Stimulated activated CD4-positive, alpha-beta T cell treated with anti-CD3 and anti-CD28 coated beads, Interleukin-1b, Interleukin-23, amount 100 ng/mL, for 1 hour (primary cell): ENCODE results near the gene PROK1.
"Not testable (repeated sequence)": the region's sequence is repeated elsewhere in the genome, so short reads cannot be mapped to it uniquely, and the experiment has no call there.

Experiments
- DNase-seq, 2 donors: peaks; one replicate each; pipeline ENCODE4 v3.0.0-alpha.2; 2020; ENCODE audit warnings: low read depth in 2 of 2

Gene PROK1, protein sequence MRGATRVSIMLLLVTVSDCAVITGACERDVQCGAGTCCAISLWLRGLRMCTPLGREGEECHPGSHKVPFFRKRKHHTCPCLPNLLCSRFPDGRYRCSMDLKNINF

GRCh38 chr1:110450929-110451328, at the start of gene PROK1:
TSS of gene PROK1 (plus strand) at chr1:110451149. CDS start at chr1:110451217, 68 bp downstream.
- no peak for DNase-seq

DNA sequence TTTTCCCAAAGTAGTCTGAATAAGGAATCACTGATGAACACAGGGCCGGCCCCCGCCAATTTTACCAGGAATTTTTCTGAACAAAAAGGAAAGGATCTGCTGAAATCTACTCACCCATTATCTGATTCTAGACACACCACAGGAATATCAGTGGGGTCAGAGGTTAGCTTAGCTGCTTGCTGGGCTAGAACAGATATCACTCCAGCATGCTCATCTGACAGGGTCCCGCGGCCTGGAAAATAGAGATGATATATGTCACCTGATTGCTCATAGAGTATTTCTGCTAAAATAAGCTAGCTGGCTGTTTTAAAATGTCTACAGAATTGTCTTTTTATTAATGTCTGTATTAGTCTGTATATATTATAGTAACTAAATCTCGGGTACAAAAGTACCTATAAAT, 47.1 kb upstream of the PROK1 start:
- no peak for DNase-seq

DNA sequence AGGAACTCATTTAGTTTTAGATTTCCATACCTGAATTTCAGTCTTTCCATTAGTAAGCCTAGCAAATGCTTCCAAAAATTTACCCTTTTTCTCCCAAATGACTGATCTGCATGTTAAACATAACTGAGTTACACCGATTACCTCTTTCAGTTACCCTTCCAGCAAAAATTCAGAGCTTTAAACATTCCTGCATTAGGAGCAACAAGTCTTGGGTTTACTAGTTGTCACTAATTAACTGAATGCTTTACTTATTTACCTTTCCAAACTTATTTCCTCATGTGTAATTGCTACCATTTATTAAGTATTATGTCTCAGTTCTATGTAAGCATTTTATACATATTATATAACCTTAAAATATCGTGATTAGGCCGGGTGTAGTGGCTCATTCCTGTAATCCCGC, 46.5 kb upstream of the PROK1 start:
- DNase-seq = no peak

- not testable (repeated sequence) for DNase-seq
Measured at GRCh38 chr1:110406407-110406806, 44.5 kb upstream of the PROK1 start.

DNA sequence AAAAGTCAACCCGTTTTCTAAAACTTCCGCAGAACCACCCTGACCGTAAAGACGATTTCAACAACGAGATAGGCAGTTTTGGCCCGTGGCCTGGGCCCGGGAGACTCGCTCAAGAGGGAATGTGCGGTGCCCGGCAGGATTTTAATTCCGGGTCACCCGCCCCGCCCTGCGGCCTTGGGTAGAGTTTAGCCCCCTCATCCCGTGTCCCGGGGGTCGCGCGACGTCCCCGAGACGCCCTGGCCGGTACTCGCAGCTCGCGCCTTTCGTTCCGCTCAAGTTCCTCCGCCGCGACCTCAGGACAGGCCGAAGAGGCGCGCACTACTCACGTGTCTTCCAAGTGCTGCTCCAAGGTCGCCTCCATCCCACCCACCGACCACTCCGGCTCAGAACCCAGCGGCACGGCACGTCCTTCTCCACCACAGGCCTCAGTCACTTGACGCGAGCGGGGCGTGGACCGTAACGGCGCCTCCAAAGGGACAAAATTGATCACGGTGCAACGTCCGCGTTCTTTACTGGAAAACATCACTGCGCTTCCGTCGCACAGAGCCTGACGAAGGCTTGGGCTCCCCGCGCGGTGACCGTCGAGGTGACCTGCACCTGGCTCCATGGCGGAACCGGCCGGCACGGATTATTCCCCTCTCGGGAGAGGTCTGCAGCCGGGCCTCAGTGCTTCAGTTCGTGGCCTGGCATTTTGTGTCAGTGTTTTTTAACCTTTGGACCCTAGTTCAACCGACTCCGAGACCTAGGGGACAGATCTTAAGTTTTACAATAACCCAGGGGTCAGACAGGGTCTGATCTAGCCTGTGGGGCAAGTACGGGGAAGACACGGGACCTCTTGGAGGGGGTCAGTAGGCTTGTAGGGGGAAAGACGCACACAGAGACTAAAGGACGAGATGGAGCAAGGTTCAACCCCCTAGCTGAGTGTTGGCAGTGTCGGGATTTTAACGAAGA, 43.4 kb upstream of the PROK1 start, which contains the start of gene LAMTOR5:
Gene LAMTOR5 (minus strand): TSS at position 435 of the 951 bp plus-strand sequence. CDS start 74 bp downstream, at position 361.
- peak; percentile 68 to 82 for DNase-seq

GRCh38 chr1:110408488-110408887, 42.5 kb upstream of the PROK1 start:
- no peak for DNase-seq

GRCh38 chr1:110409316-110409715, 41.6 kb upstream of the PROK1 start:
- no peak for DNase-seq

- DNase-seq = no peak
Measured at GRCh38 chr1:110411173-110411735, 39.7 kb upstream of the PROK1 start.

DNA sequence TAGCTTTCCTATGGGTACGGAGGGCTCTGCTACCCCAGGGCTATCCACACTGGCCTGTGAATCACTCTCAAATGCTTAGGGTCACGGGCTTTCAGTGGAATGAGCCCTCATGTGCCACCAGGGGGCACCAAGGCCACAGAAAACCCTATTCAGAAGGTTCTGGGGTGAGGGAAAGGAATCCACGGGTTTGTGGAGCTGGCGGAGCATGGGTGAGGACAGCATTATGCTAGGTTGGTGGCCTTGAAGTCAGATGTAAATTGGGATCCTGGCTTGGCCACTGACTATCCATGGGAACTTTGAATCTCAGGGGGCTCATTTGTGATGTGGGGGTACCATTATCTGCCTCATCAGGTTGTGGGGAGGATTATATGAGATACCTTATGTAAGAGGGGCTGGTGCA, 38.4 kb upstream of the PROK1 start:
- peak; percentile 28 to 46 for DNase-seq

DNA sequence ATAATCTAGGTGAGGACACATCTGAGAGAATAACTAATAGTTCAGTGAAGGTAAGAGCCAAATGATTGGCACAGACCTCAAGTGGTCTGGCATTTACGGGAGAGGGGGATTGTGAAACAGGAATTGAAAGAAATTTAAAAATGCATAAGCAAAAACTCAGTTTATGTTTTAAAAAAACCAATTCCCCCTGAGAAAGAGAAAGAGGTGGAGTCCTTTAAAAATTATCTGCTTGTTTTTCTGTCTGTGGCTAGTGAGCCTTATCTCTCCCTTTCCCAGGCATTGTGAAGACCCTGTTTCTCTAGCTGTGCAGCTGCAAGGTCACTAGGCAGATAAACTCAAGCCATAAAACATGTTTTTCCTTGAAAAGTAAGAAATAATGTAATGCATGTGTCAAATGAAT, 37.9 kb upstream of the PROK1 start:
- not testable (repeated sequence) for DNase-seq

DNA sequence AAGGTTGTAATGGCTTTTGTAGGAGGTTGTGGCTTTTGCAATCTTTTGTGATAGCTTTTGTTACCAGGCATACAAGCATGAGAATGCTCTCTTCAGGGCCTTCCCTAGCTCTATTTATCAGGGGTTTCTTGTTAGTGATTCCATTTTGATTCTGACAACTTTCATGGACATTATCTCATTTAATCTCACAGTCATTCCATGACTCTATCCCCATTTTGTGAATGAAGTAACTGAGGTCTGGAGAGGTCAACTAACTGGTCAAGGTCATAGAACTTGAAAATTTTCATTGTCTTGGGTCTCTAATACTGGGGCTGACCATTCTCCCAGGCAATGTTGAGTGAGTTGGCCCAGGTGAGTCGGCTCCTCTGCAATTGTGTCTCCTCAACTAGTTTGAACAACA, 32.2 kb upstream of the PROK1 start:
- no peak for DNase-seq

DNA sequence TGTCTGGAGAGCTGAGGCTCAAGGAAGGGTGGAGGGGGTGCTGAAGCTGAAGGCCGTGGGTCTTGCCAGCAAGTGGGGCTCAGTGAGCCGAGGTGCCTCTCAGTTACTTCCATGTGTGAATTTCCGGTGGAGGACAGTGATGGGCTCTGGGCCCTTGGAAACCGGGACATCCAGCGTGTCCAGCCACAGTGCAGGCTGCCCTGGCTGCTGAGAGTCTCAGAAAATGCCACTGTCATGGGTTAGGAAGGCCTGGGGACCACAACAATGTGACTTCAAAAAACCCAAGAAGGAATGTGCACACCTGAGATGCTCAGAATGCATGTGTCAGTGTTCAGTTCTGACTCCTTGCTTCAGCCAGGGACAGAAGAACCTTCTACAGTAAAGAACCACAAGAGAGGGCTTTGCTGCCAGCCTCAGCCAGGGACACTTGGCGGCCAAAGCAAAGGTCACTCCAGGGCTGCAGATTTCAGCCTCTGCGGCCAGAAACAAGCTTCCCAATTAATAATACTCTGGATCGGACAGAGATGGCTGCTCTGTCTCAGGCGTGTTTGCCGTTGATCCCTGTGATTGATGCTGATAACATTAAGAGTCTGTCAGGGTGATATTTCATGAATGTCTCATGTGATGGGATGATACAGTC, 30.8 kb upstream of the PROK1 start:
- no peak for DNase-seq

DNA sequence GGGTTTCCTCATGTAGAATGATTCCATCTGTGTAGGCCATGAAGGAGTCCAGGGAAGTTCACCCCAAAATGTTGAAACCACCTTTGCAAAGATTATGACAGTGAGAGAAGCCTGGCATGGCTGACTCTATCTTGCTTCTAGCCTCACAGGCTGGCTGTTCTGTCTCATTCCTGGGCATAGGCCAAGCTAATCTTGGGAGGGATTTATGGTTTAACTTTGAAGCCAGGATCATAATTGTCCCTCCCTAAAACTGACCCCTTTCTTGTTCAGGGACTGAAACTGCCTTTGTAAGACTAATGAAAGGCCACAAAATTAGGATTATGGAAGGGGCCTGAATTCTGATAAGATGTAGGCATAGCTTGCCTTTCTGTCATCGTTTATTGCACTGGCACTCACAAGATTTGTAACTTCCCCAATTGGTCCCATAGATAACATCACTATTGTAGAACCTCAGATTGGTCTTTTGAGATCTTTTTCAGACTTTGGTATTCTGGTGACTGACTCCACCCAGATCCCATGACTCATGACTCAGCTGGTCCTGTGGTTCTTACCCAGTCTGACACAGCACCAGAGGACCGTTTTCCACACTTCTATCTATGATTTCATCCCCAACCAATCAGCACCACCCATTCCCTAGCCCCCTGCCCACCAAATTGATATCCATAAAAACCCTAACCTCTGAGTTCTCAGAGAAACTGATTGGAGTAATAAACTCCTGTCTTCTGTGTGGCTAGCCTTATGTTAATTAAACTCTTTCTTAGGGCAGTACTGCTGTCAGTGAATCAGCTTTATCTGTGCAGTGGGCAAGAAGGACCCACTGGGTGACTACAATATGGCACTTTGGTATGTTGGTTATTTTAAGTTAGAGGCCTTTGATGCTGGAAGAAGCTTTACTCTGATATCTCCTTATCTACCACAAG, 29.8 kb upstream of the PROK1 start:
- DNase-seq = no peak

- DNase-seq = no peak
Measured at GRCh38 chr1:110424699-110425611, 26.0 kb upstream of the PROK1 start.

DNA sequence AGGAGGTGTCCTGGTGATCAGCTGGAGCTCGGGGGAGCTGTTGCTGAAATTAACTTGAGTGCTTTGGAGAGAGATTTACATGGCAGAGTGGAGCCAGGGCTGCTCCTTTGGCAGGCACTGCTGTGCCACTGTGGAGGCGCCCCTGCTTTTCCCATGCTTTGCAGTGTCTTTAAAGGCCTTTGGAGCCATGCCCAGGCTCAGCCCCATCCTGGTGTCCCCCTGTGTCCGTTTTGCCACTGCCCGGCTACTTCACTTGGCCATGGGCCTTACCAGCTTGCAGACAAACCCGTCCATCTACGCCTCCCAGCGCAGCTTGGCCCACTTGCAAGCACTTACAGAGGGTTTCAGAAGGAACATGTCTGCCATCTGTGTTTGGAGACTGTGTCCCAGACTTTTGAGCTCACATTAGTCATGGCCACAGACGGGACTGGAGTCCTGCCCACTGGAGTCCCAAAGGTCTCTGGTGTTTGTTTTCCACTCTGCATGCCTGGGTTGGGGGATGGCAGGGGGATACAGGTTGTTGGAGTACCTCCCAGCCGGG, 25.3 kb upstream of the PROK1 start:
- DNase-seq = no peak

- no peak for DNase-seq
Measured at GRCh38 chr1:110426854-110427253, 24.1 kb upstream of the PROK1 start.

DNA sequence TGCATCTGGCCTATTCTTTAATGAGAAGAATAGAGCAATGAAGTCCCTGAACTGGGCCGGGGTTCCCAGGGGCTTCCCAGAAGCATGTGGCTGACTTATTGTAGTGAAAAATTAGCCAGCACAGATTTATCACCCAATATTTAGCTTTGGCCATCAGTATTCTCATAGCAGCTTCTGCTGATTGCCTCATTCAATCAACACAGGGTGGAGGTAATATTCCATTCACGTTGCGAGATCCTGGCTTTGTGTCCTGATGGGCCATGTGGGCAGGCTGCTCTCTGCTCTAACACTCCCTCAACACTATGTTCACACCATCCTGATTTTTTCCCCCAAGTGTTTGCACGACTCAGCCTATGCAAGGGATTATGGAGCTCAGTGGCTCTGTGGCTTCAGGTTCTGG, 22.0 kb upstream of the PROK1 start:
- DNase-seq = no peak

- DNase-seq = no peak
Measured at GRCh38 chr1:110430366-110430765, 20.6 kb upstream of the PROK1 start.

- DNase-seq = no peak
Measured at GRCh38 chr1:110430901-110431300, 20.0 kb upstream of the PROK1 start.

- no peak for DNase-seq
Measured at GRCh38 chr1:110433213-110433612, 17.7 kb upstream of the PROK1 start.
